ENCODE results near the gene ZNF678.

- TF ChIP-seq POLR2A (IDR thresholded peaks at IDR 0.05) (no peak), CTCF (IDR thresholded peaks at IDR 0.05) (no peak)
Measured at GRCh38 chr1:227543283-227544066, 19.9 kb upstream of the ZNF678 start.
